Measurements from ENCODE around the gene ETDB. TPM values are rescaled to one million over a fixed set of nuclear protein-coding genes. Genes with fewer than 3 reads are reported as not detected.
A peak's percentile ranks its signal among the peaks of the same experiment; 100 is the strongest.

Gene ETDB
- total RNA-seq, 2 experiments from 2014 or later = not detected

DNA sequence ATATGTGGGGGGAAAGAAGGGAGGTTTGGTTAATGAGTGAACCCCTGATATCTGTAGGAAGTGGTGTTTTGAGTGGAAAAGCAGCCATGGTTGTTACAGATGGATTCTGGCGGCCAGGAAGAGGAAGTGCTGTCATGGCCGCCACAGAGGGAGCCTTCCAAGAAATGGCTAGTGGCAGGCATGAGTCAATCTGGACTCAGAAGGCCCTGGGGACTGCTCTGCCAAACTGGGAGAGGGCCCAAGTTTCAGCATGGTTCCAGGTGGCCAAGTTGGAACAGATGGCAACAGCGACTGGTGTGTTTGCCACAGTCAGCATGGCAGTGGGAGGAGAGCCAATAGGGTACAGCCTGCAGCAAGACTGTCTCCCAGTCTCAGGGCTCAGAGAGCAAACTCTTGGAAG lies 32.5 kb downstream of the ETDB start:
- TF ChIP-seq EZH2phosphoT487 (IDR thresholded peaks at IDR 0.05; ENCODE audit: borderline replicate concordance, low read depth, low read length) = no peak
- TF ChIP-seq, protein P1, sequence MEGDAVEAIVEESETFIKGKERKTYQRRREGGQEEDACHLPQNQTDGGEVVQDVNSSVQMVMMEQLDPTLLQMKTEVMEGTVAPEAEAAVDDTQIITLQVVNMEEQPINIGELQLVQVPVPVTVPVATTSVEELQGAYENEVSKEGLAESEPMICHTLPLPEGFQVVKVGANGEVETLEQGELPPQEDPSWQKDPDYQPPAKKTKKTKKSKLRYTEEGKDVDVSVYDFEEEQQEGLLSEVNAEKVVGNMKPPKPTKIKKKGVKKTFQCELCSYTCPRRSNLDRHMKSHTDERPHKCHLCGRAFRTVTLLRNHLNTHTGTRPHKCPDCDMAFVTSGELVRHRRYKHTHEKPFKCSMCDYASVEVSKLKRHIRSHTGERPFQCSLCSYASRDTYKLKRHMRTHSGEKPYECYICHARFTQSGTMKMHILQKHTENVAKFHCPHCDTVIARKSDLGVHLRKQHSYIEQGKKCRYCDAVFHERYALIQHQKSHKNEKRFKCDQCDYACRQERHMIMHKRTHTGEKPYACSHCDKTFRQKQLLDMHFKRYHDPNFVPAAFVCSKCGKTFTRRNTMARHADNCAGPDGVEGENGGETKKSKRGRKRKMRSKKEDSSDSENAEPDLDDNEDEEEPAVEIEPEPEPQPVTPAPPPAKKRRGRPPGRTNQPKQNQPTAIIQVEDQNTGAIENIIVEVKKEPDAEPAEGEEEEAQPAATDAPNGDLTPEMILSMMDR (conservative IDR thresholded peaks at IDR 0.05; ENCODE audit: low read length) = no peak
- Histone ChIP-seq H3K27ac (ENCODE audit: low read depth, low read length, poor library complexity, severe bottlenecking) (no peak overlapping the region), H2AFZ (ENCODE audit: low read length) (no peak overlapping the region), H3K4me2 (ENCODE audit: low read length) (no peak overlapping the region), H3K79me2 (ENCODE audit: insufficient read depth, low read depth, low read length) (no peaks in the 10 kb centered on the region), H3K9me3 (ENCODE audit: low read length) (no peaks in the 10 kb centered on the region), H4K20me1 (ENCODE audit: insufficient read depth, low read length) (no peaks in the 10 kb centered on the region), H3K4me3 (ENCODE audit: low read depth, low read length, poor library complexity, severe bottlenecking) (no peak overlapping the region), H3K36me3 (ENCODE audit: insufficient read depth, low read length) (no peaks in the 10 kb centered on the region), H3K9me2 (ENCODE audit: insufficient read depth, low read length) (no peaks in the 10 kb centered on the region), H3K4me1 (ENCODE audit: insufficient read depth, low read length, poor library complexity, severe bottlenecking) (no peaks in the 10 kb centered on the region)
- ChIA-PET CTCF (ENCODE audit: unreplicated experiment) (no interaction called here), POLR2A (no interaction called here)
- intact Hi-C loops (cut with micrococcal nuclease; ENCODE audit: unreplicated experiment) = loop anchor here (2.0 kb wide), 1 partner anchor 123 kb away; no protein-coding TSS in a partner anchor
- no peak for DNase-seq (ENCODE audit: low spot score)
- no TSS peak for BruUV-seq (replicated peaks)

DNA sequence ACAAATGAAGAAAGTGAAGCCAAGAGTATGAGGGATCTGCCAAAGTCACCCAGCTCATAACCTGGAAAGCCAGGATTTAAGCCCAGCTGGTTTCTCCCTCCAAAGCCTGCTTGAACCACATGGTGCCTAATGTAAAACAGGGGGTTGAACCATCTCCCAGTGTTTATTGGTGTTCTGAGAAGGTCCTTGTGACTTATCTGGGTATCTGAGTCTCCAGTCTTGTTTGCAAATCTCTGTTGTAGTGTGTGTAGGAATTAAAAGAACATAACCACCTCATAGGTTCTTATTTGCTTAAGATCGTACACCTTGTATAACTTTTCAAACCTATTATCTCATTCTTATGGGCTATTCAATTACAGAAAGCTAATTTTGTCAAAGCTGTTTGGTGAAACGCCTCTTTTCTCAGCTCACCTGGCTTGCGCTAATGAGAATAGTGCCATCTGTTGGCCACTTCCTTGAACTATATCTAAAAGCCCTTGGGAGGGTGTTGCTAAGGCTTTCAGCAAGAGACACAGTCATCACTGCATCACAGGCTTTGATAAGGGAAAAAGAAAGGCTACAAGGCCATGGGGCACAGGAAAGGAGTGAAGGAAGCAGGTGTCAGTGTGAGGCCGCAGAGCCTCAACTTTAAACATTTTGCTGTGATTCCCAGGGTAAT lies 34.0 kb downstream of the ETDB start:
- peak overlapping the region; percentile 67; the same call in 1 of the 2 replicates for H2AFZ ChIP-seq (ENCODE audit: low read length)
- TF ChIP-seq, protein P1 (conservative IDR thresholded peaks at IDR 0.05; ENCODE audit: low read length) = peak; percentile 77
- no peak for TF ChIP-seq EZH2phosphoT487 (IDR thresholded peaks at IDR 0.05; ENCODE audit: borderline replicate concordance, low read depth, low read length)
- DNase-seq (ENCODE audit: low spot score) = peak; percentile 71
- no TSS peak for BruUV-seq (replicated peaks)
- intact Hi-C loops (cut with micrococcal nuclease; ENCODE audit: unreplicated experiment) = loop anchor here (2.0 kb wide), 1 partner anchor 122 kb away; no protein-coding TSS in a partner anchor
- H3K79me2 ChIP-seq (ENCODE audit: insufficient read depth, low read depth, low read length) = no peaks in the 10 kb centered on the region
- no peaks in the 10 kb centered on the region for H3K4me1 ChIP-seq (ENCODE audit: insufficient read depth, low read length, poor library complexity, severe bottlenecking)
- no peak overlapping the region for H3K4me3 ChIP-seq (ENCODE audit: low read depth, low read length, poor library complexity, severe bottlenecking)
- H3K9me2 ChIP-seq (ENCODE audit: insufficient read depth, low read length) = no peaks in the 10 kb centered on the region
- ChIA-PET POLR2A (no interaction called here), CTCF (ENCODE audit: unreplicated experiment) (no interaction called here)
- no peaks in the 10 kb centered on the region for H3K9me3 ChIP-seq (ENCODE audit: low read length)
- H3K36me3 ChIP-seq (ENCODE audit: insufficient read depth, low read length) = no peaks in the 10 kb centered on the region
- no peak overlapping the region for H3K27ac ChIP-seq (ENCODE audit: low read depth, low read length, poor library complexity, severe bottlenecking)
- no peak overlapping the region for H3K4me2 ChIP-seq (ENCODE audit: low read length)
- no peaks in the 10 kb centered on the region for H4K20me1 ChIP-seq (ENCODE audit: insufficient read depth, low read length)

DNA sequence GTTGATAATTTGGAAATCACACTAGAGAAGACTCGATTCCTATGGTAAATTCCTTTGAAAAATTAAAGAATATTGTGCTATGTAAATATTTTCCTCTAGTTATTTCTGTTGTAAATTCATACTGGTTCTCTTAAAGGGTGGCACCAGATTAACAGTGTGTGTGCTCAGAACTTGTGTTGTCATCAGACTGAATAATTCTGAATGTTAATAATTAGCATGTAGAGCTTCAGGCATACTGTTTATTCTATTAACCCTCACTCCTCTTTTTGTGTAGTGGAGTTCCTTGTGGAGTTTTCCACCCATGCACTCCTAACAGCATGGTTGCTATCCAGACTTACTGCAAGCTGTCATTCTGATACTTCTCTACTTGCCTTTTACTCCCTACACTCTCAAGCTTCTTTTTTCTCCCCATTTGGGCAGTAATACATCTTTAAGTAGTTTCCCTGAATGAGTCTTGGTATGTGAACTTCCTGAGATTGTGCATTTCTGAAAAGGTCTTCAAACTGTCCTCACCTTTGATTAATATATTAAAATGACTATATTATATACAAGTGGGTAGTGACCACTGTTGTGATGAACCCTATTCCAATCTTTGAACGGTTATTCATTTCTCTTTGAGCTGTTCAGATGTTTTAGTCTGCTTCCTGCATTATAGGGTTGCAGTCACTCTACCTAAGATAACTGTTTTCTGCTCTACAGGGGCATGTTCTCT lies 38.5 kb downstream of the ETDB start:
- Histone ChIP-seq H3K9me2 (ENCODE audit: insufficient read depth, low read length) (no peaks in the 10 kb centered on the region), H3K4me1 (ENCODE audit: insufficient read depth, low read length, poor library complexity, severe bottlenecking) (no peaks in the 10 kb centered on the region), H3K9me3 (ENCODE audit: low read length) (no peaks in the 10 kb centered on the region), H3K27ac (ENCODE audit: low read depth, low read length, poor library complexity, severe bottlenecking) (no peak overlapping the region), H3K36me3 (ENCODE audit: insufficient read depth, low read length) (no peaks in the 10 kb centered on the region), H4K20me1 (ENCODE audit: insufficient read depth, low read length) (no peaks in the 10 kb centered on the region), H3K79me2 (ENCODE audit: insufficient read depth, low read depth, low read length) (no peaks in the 10 kb centered on the region), H3K4me3 (ENCODE audit: low read depth, low read length, poor library complexity, severe bottlenecking) (no peak overlapping the region), H3K4me2 (ENCODE audit: low read length) (no peak overlapping the region), H2AFZ (ENCODE audit: low read length) (no peak overlapping the region)
- no peak for DNase-seq (ENCODE audit: low spot score)
- TF ChIP-seq, protein P1 (conservative IDR thresholded peaks at IDR 0.05; ENCODE audit: low read length) = no peak
- no peak for TF ChIP-seq EZH2phosphoT487 (IDR thresholded peaks at IDR 0.05; ENCODE audit: borderline replicate concordance, low read depth, low read length)
- CTCF ChIA-PET (ENCODE audit: unreplicated experiment) = no interaction called here
- BruUV-seq (replicated peaks) = no TSS peak
- POLR2A ChIA-PET = no interaction called here
- intact Hi-C loops (cut with micrococcal nuclease; ENCODE audit: unreplicated experiment) = no loop called here

All from OCI-LY7 (cell line).